ENCODE data around the gene ATP5F1D.
"Not testable (repeated sequence)": the region's sequence is repeated elsewhere in the genome, so short reads cannot be mapped to it uniquely, and the experiment has no call there.

The ATP5F1D gene

DNA sequence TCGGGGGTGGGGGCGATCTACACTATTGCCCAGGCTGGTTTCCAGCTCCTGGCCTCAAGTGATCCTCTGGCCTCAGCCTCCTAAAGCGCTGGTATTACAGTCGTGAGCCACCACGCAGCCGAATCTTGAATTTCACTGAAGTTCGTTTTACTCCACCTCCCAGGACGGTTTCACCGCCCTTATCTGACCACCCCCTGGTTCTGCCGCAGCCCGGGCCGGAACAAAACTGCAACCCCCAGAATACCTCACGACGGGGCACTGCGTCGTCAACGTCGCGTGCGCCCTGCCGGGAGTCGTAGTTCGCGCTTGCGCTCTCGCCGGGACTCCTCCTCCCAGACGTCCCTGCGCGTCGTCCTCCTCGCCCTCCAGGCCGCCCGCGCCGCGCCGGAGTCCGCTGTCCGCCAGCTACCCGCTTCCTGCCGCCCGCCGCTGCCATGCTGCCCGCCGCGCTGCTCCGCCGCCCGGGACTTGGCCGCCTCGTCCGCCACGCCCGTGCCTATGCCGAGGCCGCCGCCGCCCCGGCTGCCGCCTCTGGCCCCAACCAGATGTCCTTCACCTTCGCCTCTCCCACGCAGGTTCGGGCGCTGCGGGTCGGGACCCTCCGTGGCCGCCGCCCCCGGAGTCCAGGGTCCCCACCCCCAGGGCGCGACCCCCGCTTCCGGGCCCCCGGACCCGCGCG is at the start of gene ATP5F1D:
Gene ATP5F1D (plus strand): TSS at position 335 of the 679 bp plus-strand sequence. CDS start 100 bp downstream, at position 435.
- DNase-seq, result peak; percentile 95

GRCh38 chr19:1199531-1199930 is 42.0 kb upstream of the ATP5F1D start:
- DNase-seq, result no peak

DNA sequence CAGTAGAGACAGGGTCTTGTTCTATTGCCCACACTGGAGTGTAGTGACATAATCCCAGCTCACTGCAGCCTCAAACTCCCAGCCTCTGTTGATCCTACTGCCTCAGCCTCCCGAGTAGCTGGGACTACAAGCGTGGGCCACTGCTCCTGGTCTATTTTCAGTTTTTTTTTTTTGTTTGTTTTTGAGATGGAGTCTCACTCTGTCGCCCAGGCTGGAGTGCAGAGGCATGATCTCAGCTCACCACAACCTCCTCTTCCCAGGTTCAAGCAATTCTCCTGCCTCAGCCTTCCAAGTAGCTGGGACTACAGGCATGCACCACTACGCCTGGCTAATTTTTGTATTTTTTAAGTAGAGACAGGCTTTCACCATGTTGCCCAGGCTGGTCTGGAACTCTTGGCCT is 40.9 kb upstream of the ATP5F1D start:
- not testable (repeated sequence) for DNase-seq

- DNase-seq, result peak; percentile 97
Observed at GRCh38 chr19:1205114-1206099, 36.1 kb upstream of the ATP5F1D start, which contains the start of gene STK11. TSS of gene STK11 (plus strand) at chr19:1205778. CDS start at chr19:1206914, 1,136 bp downstream.

GRCh38 chr19:1206150-1206863 is 35.2 kb upstream of the ATP5F1D start:
- DNase-seq, result no peak

GRCh38 chr19:1206864-1207450 is 34.6 kb upstream of the ATP5F1D start:
- DNase-seq, result no peak

DNA sequence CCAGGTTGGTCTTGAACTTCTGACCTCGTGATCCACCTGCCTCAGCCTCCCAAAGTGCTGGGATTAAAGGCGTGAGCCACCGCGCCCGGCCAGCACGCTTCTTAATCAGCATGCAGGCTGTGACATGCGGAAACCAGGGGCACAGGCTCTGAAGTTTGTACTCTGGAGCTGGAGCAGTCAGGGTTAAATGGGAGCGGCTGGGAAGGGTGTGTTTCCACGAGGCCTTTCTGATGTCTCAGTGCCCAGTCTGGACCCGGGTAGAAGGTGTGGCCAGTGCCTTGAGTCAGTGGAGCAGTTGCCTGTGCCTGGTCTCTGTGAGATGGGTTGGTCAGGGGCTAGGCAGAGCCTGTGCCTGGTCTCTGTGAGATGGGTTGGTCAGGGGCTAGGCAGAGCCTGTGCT is 32.7 kb upstream of the ATP5F1D start:
- DNase-seq, result not testable (repeated sequence)

DNA sequence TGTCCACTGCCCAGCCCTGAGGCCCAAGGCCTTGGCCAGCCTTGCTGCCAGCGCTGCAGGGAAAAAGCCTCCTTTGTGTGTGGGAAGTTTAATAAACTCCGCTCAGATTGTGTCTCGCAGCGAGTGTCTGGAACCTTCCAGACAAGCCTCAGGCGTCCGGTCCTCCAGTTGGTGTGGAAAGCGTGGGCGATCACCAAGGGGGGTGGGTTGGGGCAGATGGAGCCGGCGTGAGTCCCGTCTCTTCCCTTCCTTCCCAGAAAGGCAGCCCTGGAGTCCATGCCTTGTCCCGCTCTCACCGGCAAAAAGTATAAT is 31.4 kb upstream of the ATP5F1D start:
- DNase-seq, result no peak

DNA sequence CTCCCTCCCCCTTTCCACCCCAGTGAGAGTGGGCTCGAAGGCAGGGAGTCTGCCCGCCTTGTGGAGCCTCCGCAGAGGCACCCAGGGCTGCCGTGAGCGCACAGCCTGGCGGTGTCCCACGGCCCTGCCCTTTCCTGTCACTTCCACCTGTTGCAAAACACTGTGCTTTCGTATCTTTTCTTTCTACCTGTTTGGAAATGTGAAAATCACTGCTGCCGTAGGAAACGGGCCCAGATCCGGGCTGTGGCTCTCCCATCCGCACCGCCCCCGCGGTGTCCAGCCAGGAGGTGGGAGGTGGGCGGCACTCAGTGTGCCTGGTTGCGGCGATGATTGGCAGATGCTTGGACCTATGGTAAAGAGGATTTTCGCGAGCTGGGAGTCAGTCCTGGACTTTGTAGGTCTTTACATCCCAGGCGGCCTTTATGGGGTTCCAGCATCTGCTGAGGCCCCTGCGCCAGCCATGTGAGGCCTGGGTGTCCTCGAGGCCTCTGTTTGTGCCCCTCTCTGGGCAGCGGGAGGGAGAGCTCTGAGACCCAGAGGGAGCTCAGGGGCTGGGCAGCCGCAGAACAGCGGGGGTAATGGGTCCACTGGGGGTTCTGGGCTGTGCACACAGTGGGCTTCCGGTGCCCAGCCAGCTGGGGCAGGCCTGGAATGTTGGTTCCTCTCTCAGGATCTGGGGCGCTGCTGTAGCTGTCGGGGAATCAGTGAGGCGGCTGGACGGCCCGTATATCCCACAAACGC is 29.9 kb upstream of the ATP5F1D start:
- DNase-seq, result peak; percentile 10

- peak; percentile 93 for DNase-seq
Observed at GRCh38 chr19:1213391-1214286, 27.9 kb upstream of the ATP5F1D start.

DNA sequence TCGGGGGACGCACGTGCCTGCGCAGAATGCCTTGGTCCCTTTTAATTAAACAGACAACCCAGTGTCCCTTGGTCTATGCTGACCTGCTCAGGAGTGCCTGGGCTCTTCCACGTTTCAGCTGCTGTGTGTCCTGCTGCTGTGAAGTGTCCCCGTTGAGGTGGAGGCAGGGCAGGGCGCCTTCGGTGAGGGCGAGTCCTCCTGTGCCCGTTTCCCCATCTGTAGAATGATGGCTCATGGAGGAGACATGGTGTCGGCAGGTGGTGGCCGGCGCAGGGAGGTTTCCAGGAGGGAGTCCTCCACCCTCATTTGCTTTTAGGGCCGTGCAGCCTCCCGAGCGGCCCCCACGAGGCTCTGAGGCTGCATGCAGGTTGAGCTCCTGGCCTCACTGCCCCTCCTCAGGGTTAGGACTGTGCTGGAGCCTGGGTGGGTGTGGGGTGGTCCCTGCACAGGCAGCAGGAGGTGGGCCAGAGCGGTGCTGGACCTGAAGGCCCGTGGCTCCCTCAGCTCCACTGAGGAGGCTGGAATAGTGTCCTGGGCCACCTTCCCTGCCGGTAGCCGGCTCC is 27.2 kb upstream of the ATP5F1D start:
- DNase-seq, result no peak

GRCh38 chr19:1214862-1215731 is 26.5 kb upstream of the ATP5F1D start:
- DNase-seq, result no peak

DNA sequence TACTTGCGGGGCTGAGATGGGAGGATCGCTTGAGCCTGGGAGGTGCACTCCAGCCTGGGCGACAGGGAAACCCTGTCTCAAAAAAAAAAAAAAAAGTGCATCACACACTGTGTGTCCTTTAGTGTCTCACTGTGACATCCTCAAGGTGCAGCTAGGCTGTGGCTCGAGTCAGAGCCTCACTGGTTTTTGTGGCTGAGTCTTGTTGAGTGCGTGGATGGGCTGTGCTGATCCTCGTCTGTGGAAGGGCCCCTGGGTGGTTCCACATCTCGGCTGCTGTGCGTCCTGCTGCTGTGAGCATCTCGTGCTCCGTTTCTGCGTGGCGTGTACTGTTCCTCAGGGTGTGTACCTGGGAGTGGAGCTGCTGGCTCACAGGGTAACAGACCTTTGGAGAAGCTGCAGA is 24.8 kb upstream of the ATP5F1D start:
- no peak for DNase-seq

- no peak for DNase-seq
Observed at GRCh38 chr19:1217366-1217765, 24.2 kb upstream of the ATP5F1D start.

GRCh38 chr19:1218751-1219567 is 22.6 kb upstream of the ATP5F1D start:
- no peak for DNase-seq

GRCh38 chr19:1219786-1220476 is 21.6 kb upstream of the ATP5F1D start:
- DNase-seq, result no peak

DNA sequence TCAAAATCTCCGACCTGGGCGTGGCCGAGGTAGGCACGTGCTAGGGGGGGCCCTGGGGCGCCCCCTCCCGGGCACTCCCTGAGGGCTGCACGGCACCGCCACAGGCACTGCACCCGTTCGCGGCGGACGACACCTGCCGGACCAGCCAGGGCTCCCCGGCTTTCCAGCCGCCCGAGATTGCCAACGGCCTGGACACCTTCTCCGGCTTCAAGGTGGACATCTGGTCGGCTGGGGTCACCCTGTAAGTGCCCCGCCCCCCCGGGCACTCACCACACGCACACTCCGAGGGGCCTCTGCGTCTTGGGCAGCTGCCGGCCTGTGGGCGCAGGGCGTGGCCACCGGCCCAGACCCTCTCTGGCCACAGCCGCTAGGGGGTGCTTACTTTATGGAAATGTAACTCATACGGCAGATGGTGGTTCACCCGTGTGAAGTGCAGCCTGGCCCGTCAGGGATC is 21.0 kb upstream of the ATP5F1D start:
- no peak for DNase-seq

Measured in MV-4-11 (cell line).